Thoracic aorta (tissue), 2 donors: Measurements from ENCODE around the gene SPRYD3. TPM values are rescaled to one million over a fixed set of nuclear protein-coding genes. Genes with fewer than 3 reads are reported as not detected.

Source experiments
- ATAC-seq: fragments of 150-250 bp; one replicate; pipeline ENCODE4 v1.8.0; 2017; ENCODE audit warnings: low read depth; ENCODE audit not compliant: insufficient number of reproducible peaks, low FRiP score
- DNase-seq: peaks from one replicate; pipeline ENCODE4 v3.0.0-alpha.2; 2020; ENCODE audit warnings: low spot score
- H3K27ac ChIP-seq, 2 donors: fragments of 200-600 bp; sonication (generic); 1 replicate in 1 of 2; 2 replicates in 1 of 2; pipeline ENCODE4 v1.5.1; 2016; ENCODE audit warnings: mild to moderate bottlenecking in 2 of 2, moderate library complexity in 2 of 2
- H3K27me3 ChIP-seq: fragments of 200-600 bp; sonication (generic); replicated peaks from 2 replicates; pipeline ENCODE4 v1.6.0; 2016; ENCODE audit warnings: mild to moderate bottlenecking; ENCODE audit not compliant: insufficient read depth
- H3K36me3 ChIP-seq: fragments of 200-600 bp; sonication (generic); one replicate; pipeline ENCODE4 v1.5.1; 2016
- H3K4me1 ChIP-seq, 2 donors: fragments of 200-600 bp; sonication (generic); 1 replicate in 1 of 2; 2 replicates in 1 of 2; pipeline versions ENCODE4 v1.5.1 to v1.6.0; 2016; ENCODE audit warnings: low read depth in 2 of 2, mild to moderate bottlenecking in 1 of 2; ENCODE audit not compliant: control insufficient read depth in 1 of 2
- H3K4me3 ChIP-seq: fragments of 200-600 bp; sonication (generic); 2 replicates; pipeline ENCODE4 v1.5.1; 2016; ENCODE audit warnings: mild to moderate bottlenecking
- H3K9me3 ChIP-seq: fragments of 200-600 bp; sonication (generic); 2 replicates; pipeline ENCODE4 v1.5.1; 2016
- CTCF ChIP-seq: fragments of 200-600 bp; sonication (generic); IDR thresholded peaks from one replicate; pipeline ENCODE4 v1.5.1; 2019; ENCODE audit warnings: antibody characterized with exemption
- total RNA-seq, 2 donors: library from RNA; depleted of rRNA; stranded (reverse); fragments of >200 nt; gene quantifications; one replicate each; pipeline versions ENCODE4 v1.1.0 to v1.2.3, GENCODE V29; 2016

The SPRYD3 gene
- total RNA-seq, 2 donors from 2014 or later = 68.0 to 94.8 TPM

GRCh38 chr12:53050426-53051057 lies 28.6 kb downstream of the SPRYD3 start:
- Histone ChIP-seq H3K27ac (peak overlapping the region; percentile 95 to 100), H3K27me3 (no peaks in the 10 kb centered on the region), H3K4me3 (peak overlapping the region; percentile 78), H3K9me3 (no peaks in the 10 kb centered on the region), H3K36me3 (peaks cover 11% of the 10 kb centered on the region), H3K4me1 (peaks cover 40 to 66% of the 10 kb centered on the region in 2 donors)
- no peak for TF ChIP-seq CTCF
- DNase-seq (no peak), ATAC-seq (no peak)

GRCh38 chr12:53049571-53050318 lies 29.4 kb downstream of the SPRYD3 start, which contains the start of gene TNS2:
Gene TNS2 (plus strand): TSS chr12:53050065. CDS start chr12:53050186, 121 bp downstream.
- H3K9me3 ChIP-seq = no peaks in the 10 kb centered on the region
- ATAC-seq = no peak
- H3K4me3 ChIP-seq = peak within 1 kb of the TSS; percentile 78
- TF ChIP-seq CTCF = no peak
- H3K27ac ChIP-seq = peak within 1 kb of the TSS; percentile 95 to 100
- H3K27me3 ChIP-seq = no peaks in the 10 kb centered on the region
- DNase-seq = no peak
- peaks cover 5% of the 10 kb centered on the region for H3K36me3 ChIP-seq
- H3K4me1 ChIP-seq = peaks cover 36 to 66% of the 10 kb centered on the region in 2 donors

GRCh38 chr12:53048780-53049401 lies 30.3 kb downstream of the SPRYD3 start:
- ATAC-seq = no peak
- TF ChIP-seq CTCF = no peak
- H3K4me1 ChIP-seq = peaks cover 42 to 72% of the 10 kb centered on the region in 2 donors
- H3K9me3 ChIP-seq = no peaks in the 10 kb centered on the region
- peaks cover 5% of the 10 kb centered on the region for H3K36me3 ChIP-seq
- DNase-seq = no peak
- H3K27ac ChIP-seq = peak overlapping the region; percentile 95 to 100
- peak overlapping the region; percentile 78 for H3K4me3 ChIP-seq
- H3K27me3 ChIP-seq = no peaks in the 10 kb centered on the region

GRCh38 chr12:53048033-53048779 lies 31.0 kb downstream of the SPRYD3 start:
- peaks cover 5% of the 10 kb centered on the region for H3K36me3 ChIP-seq
- ATAC-seq (no peak), DNase-seq (no peak)
- H3K9me3 ChIP-seq = no peaks in the 10 kb centered on the region
- no peak for TF ChIP-seq CTCF
- H3K27ac ChIP-seq = peak overlapping the region; percentile 95 to 100
- H3K4me3 ChIP-seq = peak overlapping the region; percentile 78
- peaks cover 37 to 72% of the 10 kb centered on the region in 2 donors for H3K4me1 ChIP-seq
- H3K27me3 ChIP-seq = no peaks in the 10 kb centered on the region
